ENCODE measurements around the gene DUSP23.
A peak's percentile ranks its signal among the peaks of the same experiment; 100 is the strongest.

DUSP23 gene

GRCh38 chr1:159799446-159799985 lies 18.8 kb downstream of the DUSP23 start:
- no peak for DNase-seq (ENCODE audit: insufficient read length, low spot score)
- no peak for TF ChIP-seq POLR2A (IDR thresholded peaks at IDR 0.05; ENCODE audit: low read depth, low read length)
- FAIRE-seq = no peak

GRCh38 chr1:159800177-159800930 lies 19.6 kb downstream of the DUSP23 start:
- no peak for TF ChIP-seq POLR2A (IDR thresholded peaks at IDR 0.05; ENCODE audit: low read depth, low read length)

GRCh38 chr1:159802111-159802510 lies 21.3 kb downstream of the DUSP23 start, which contains the start of gene FCRL6:
Gene FCRL6 (plus strand): TSS chr1:159802360. CDS start chr1:159802425, 65 bp downstream.
- DNase-seq (ENCODE audit: insufficient read length, low spot score) (no peak), FAIRE-seq (no peak)
- no peak for TF ChIP-seq POLR2A (IDR thresholded peaks at IDR 0.05; ENCODE audit: low read depth, low read length)

More at GRCh38 chr1:159800177-159800930, 19.6 kb downstream of the DUSP23 start:
- DNase-seq (ENCODE audit: insufficient read length, low spot score) (no peak), FAIRE-seq (no peak)

GRCh38 chr1:159803956-159804689 lies 23.4 kb downstream of the DUSP23 start:
- FAIRE-seq = no peak
- no peak for TF ChIP-seq POLR2A (IDR thresholded peaks at IDR 0.05; ENCODE audit: low read depth, low read length)

GRCh38 chr1:159804924-159805323 lies 24.2 kb downstream of the DUSP23 start:
- DNase-seq (ENCODE audit: insufficient read length, low spot score) (peak; percentile 42), FAIRE-seq (no peak)
- TF ChIP-seq POLR2A (IDR thresholded peaks at IDR 0.05; ENCODE audit: low read depth, low read length) = no peak

More at GRCh38 chr1:159803956-159804689, 23.4 kb downstream of the DUSP23 start:
- no peak for DNase-seq (ENCODE audit: insufficient read length, low spot score)

- no peak for DNase-seq (ENCODE audit: insufficient read length, low spot score)
- no peak for FAIRE-seq
- TF ChIP-seq POLR2A (IDR thresholded peaks at IDR 0.05; ENCODE audit: low read depth, low read length) = no peak
Observed at GRCh38 chr1:159815926-159816325, 35.2 kb downstream of the DUSP23 start.

GRCh38 chr1:159817276-159818041 lies 36.7 kb downstream of the DUSP23 start:
- DNase-seq (ENCODE audit: insufficient read length, low spot score) (no peak), FAIRE-seq (no peak)
- TF ChIP-seq POLR2A (IDR thresholded peaks at IDR 0.05; ENCODE audit: low read depth, low read length) = no peak

GRCh38 chr1:159821171-159821867 lies 40.6 kb downstream of the DUSP23 start:
- DNase-seq (ENCODE audit: insufficient read length, low spot score) = no peak

GRCh38 chr1:159823406-159823805 lies 42.6 kb downstream of the DUSP23 start:
- DNase-seq (ENCODE audit: insufficient read length, low spot score) (no peak), FAIRE-seq (no peak)
- no peak for TF ChIP-seq POLR2A (IDR thresholded peaks at IDR 0.05; ENCODE audit: low read depth, low read length)

More at GRCh38 chr1:159821171-159821867, 40.6 kb downstream of the DUSP23 start:
- no peak for TF ChIP-seq POLR2A (IDR thresholded peaks at IDR 0.05; ENCODE audit: low read depth, low read length)
- no peak for FAIRE-seq

GRCh38 chr1:159825564-159825963 lies 44.8 kb downstream of the DUSP23 start:
- DNase-seq (ENCODE audit: insufficient read length, low spot score) = no peak
- no peak for TF ChIP-seq POLR2A (IDR thresholded peaks at IDR 0.05; ENCODE audit: low read depth, low read length)
- no peak for FAIRE-seq

- DNase-seq (ENCODE audit: insufficient read length, low spot score) (no peak), FAIRE-seq (no peak)
- TF ChIP-seq POLR2A (IDR thresholded peaks at IDR 0.05; ENCODE audit: low read depth, low read length) = no peak
Observed at GRCh38 chr1:159826441-159827101, 45.8 kb downstream of the DUSP23 start, which contains the start of gene SLAMF8. Gene SLAMF8 (plus strand): TSS chr1:159826873. CDS start chr1:159826899, 26 bp downstream.

GRCh38 chr1:159827102-159827490 lies 46.3 kb downstream of the DUSP23 start:
- TF ChIP-seq POLR2A (IDR thresholded peaks at IDR 0.05; ENCODE audit: low read depth, low read length) = no peak
- FAIRE-seq = no peak
- no peak for DNase-seq (ENCODE audit: insufficient read length, low spot score)
